ENCODE data around the gene GFRA1. TPM values are rescaled to one million over a fixed set of nuclear protein-coding genes. Genes with fewer than 3 reads are reported as not detected.

The GFRA1 gene
- total and polyA plus RNA-seq, 2 experiments from 2014 or later = 1.7 to 5.0 TPM

GRCh38 chr10:116132780-116133399 is 140.1 kb downstream of the GFRA1 start:
- TF ChIP-seq CTCF (IDR thresholded peaks at IDR 0.05; ENCODE audit: low read depth, low read length) = no peak
- H3K36me3 ChIP-seq = no peaks in the 10 kb centered on the region
- no peaks in the 10 kb centered on the region for H3K4me1 ChIP-seq (ENCODE audit: low read depth)
- no peaks in the 10 kb centered on the region for H3K9me3 ChIP-seq (ENCODE audit: low read depth)
- no peak for DNase-seq (ENCODE audit: low read depth in 1 of 2, low spot score in 1 of 2)
- no peak overlapping the region for H3K27ac ChIP-seq
- H3K27me3 ChIP-seq = no peaks in the 10 kb centered on the region
- no peak overlapping the region for H3K4me3 ChIP-seq

GRCh38 chr10:116130006-116130405 is 143.0 kb downstream of the GFRA1 start:
- Histone ChIP-seq H3K4me3 (no peak overlapping the region), H3K9me3 (ENCODE audit: low read depth) (no peaks in the 10 kb centered on the region), H3K4me1 (ENCODE audit: low read depth) (no peaks in the 10 kb centered on the region), H3K27ac (no peak overlapping the region), H3K36me3 (no peaks in the 10 kb centered on the region), H3K27me3 (no peaks in the 10 kb centered on the region)
- DNase-seq (ENCODE audit: low read depth in 1 of 2, low spot score in 1 of 2) = no peak
- no peak for TF ChIP-seq CTCF (IDR thresholded peaks at IDR 0.05; ENCODE audit: low read depth, low read length)

GRCh38 chr10:116126954-116127695 is 145.9 kb downstream of the GFRA1 start:
- no peak overlapping the region for H3K4me3 ChIP-seq

GRCh38 chr10:116126239-116126638 is 146.8 kb downstream of the GFRA1 start:
- Histone ChIP-seq H3K27me3 (no peaks in the 10 kb centered on the region), H3K4me3 (no peak overlapping the region), H3K4me1 (ENCODE audit: low read depth) (no peaks in the 10 kb centered on the region), H3K9me3 (ENCODE audit: low read depth) (no peaks in the 10 kb centered on the region), H3K27ac (no peak overlapping the region), H3K36me3 (no peaks in the 10 kb centered on the region)
- TF ChIP-seq CTCF (IDR thresholded peaks at IDR 0.05; ENCODE audit: low read depth, low read length) = no peak
- DNase-seq (ENCODE audit: low read depth in 1 of 2, low spot score in 1 of 2) = no peak

More at GRCh38 chr10:116126954-116127695, 145.9 kb downstream of the GFRA1 start:
- no peak for DNase-seq (ENCODE audit: low read depth in 1 of 2, low spot score in 1 of 2)
- no peak overlapping the region for H3K27ac ChIP-seq
- H3K9me3 ChIP-seq (ENCODE audit: low read depth) = no peaks in the 10 kb centered on the region
- H3K27me3 ChIP-seq = no peaks in the 10 kb centered on the region
- no peaks in the 10 kb centered on the region for H3K36me3 ChIP-seq
- H3K4me1 ChIP-seq (ENCODE audit: low read depth) = no peaks in the 10 kb centered on the region
- no peak for TF ChIP-seq CTCF (IDR thresholded peaks at IDR 0.05; ENCODE audit: low read depth, low read length)

GRCh38 chr10:116125180-116125579 is 147.8 kb downstream of the GFRA1 start:
- H3K27me3 ChIP-seq = no peaks in the 10 kb centered on the region
- TF ChIP-seq CTCF (IDR thresholded peaks at IDR 0.05; ENCODE audit: low read depth, low read length) = no peak
- peak in 1 of 2 donors; percentile 66 for DNase-seq (ENCODE audit: low read depth in 1 of 2, low spot score in 1 of 2)
- no peak overlapping the region for H3K27ac ChIP-seq
- no peaks in the 10 kb centered on the region for H3K36me3 ChIP-seq
- H3K4me1 ChIP-seq (ENCODE audit: low read depth) = no peaks in the 10 kb centered on the region
- H3K9me3 ChIP-seq (ENCODE audit: low read depth) = no peaks in the 10 kb centered on the region
- no peak overlapping the region for H3K4me3 ChIP-seq

Data from cardiac muscle cell (in vitro differentiated cells and primary cell).